Stimulated activated CD4-positive, alpha-beta T cell treated with anti-CD3 and anti-CD28 coated beads, Interleukin-15, amount 100 ng/mL, for 48 hours (primary cell): ENCODE measurements around the gene DDX5.
"Not testable (repeated sequence)": the region's sequence is repeated elsewhere in the genome, so short reads cannot be mapped to it uniquely, and the experiment has no call there.

Source experiments
- DNase-seq, 2 donors: peaks; one replicate each; pipeline ENCODE4 v3.0.0-alpha.2; 2020; ENCODE audit warnings: low read depth in 2 of 2

The DDX5 gene

GRCh38 chr17:64508683-64509082, 2.6 kb upstream of the DDX5 start:
- DNase-seq: no peak

GRCh38 chr17:64507413-64507782, 1.3 kb upstream of the DDX5 start:
- no peak for DNase-seq

DNA sequence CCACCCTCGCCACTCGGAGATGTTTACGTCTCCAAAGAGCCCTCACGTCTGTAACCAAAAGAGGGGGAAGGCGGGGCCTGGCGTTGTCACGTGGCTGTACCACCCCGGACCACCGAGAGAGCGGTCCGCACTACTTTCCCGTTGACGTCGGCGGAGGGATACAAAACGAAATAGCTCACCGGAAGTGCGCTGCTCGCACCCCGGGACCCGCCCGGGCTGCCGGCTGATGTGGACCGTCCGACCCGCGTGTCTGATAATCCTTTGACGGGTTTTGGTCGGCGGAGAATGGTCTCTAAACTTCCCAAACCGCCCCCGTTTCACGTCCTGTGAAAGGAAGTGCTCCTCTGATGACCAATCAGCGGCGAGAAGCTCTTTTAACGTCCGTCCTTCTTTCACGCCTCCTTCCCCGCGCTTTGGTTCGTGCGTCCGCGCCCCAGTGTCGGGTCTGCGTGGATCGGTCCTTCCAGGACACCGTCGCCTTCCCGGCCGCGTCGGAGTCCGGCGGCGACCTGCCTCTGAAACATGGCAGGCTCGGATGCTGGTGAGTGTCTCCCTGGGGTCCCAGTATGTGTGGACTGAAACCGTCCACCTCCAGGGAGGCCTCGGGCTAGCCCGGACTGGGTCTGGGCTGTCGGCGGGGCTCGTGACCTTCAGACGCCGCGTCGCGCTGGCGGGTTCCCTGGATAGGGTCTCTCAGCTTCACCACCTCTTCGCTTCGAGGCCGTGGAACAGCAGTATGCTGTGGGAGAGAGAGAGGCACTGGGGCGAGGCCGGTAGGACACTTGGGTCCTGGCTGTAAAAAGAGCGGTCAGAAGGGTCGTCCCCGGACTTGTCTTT, 705 bp upstream of the DDX5 start, which contains the start of gene CEP95:
Gene CEP95 (plus strand): TSS at position 402 of the 837 bp plus-strand sequence. CDS start 121 bp downstream, at position 523.
- DNase-seq: peak; percentile 91 to 94

GRCh38 chr17:64505340-64506200, 519 bp downstream of the DDX5 start:
- peak; percentile 72 to 78 for DNase-seq

DNA sequence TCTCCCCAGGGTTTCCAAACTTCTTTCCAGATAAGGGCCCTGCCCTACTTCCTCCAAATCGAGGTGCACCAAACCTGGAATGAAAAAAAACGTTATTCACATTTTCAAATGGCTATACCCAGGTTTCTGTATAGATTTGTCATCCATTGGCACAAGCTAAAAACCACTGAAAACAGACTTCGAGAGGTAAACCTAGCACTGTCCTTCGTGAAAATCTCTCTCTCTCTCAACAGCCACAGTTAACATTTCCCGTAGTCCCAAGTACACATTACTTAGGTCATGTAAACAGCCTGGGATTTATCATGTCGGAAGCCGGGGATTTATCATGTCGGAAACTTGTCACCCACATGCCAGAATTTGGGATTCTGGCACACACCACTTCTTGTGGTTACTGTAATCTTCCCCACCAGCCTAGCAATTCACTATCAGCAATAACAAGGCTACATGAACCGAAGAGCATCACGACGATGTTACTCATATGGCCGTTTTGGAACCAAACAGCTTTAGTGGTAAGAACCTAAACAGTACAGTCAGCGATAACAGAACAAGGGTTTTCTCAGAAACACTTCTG, 1.2 kb downstream of the DDX5 start:
- no peak for DNase-seq

DNA sequence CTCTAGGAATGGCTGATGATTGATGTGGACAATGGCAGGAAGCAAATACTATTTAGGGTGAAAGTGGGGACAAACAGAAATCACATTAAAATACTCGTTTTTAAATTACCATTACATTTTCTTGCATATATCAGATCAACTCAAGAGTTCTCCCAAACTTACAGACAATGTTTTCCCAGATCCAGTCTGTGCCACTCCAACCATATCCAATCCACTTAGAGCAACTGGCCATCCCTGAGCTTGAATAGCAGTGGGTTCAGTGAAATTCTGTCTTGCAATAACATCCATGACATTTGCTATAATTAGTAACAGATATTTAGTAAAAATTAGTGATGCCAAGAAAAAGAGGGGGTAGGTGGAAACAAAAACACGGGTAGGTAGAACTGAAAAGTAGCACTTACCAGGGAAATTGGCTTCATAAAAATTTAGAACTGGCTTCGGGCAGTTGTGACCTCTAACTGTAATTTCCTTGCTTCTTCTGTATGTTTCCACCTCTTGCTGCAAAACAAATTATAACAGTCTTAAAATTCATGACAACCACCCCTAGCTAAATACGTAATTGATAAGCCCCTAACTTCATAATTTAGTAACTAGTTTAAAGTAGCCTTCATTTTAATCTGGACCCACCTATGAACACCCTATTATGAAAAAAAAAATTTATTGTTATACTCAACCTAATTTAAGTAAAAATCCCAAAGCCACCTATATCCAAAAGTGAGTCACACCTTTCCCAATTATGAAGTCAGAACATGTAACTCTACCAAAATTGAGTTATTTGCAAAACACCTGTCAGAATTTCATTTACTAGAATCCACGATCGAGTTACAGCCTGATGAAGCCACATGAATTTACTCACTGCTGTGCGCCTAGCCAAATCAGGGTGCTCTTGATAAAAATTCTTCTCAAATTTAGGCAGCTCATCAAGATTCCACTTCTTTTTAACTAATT, 2.0 kb downstream of the DDX5 start:
- no peak for DNase-seq

DNA sequence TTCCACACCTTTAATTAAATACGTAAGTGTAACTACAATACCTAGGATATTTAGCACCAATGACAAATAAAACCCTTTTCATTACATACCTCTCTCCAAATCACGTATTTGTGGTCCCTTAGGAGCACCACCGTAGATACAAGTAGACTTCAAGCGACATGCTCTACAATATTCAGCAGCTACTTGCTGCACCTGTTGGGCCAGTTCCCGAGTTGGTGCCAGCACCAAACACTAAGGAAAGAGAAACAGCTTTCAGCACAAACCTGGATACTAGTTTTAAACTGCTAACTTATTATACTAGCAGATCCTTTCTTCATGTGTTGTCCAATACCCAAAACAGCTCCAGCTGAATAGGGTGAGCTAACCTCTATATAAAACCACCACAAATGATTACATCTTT, 2.7 kb downstream of the DDX5 start:
- no peak for DNase-seq

DNA sequence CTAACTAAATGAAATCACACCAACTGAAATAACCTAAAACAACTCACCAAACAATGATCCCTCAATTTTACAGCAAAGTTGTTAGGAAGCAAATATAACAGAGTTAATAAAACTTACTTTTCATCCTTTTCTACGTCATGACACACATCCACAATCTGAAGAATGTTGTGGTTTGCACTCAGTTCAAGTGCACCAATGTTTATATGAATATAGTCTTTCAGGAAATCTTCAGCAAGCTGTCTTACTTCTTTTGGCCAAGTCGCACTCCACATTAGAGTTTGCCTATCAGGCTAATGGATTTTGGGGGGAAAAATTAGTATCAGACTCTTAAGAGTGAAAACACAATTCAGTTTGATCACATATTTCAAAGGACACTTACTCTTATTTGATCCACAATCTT, 3.3 kb downstream of the DDX5 start:
- no peak for DNase-seq

GRCh38 chr17:64502021-64502420, 4.1 kb downstream of the DDX5 start:
- DNase-seq: no peak

DNA sequence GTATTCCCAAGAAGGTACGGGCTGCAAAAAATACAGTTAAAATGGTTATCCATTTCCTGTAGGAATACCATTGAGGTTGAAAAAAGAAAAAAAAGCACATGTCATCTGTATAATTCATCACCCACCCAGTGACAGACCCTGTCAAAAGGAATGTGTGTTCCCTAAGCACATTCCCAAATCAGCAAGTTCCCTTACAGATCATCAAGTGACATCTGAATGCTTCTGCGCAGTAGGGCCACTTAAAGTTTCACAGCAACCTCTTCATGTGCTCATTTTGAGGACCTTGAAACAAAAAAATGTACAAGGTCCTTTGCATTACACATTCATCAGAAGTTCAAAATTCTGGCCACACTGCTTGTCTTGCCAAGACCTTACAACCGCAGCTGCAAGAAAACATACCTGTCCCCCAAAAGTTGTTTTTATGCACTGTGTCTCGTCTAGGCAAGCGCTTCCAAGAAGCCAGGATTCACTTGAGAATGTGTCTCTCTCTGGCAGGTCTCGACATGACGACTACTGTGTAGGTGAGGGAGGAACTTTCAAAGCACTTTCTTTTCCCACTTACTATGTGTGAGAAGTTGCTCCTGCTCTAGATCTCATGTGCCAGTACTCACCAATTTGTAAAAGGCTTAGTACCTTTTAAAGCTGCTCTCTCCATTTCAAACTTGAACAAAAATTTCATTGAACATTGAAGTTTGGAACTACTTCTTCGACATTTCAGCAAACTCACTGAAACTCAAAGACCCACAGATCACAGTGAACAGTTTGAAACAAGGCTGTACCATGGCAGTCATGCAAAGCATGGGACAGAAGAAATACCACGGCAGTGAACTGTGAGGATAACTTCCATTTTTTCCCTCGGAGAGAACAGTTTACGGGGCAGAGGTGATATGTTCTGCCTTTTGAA, 5.0 kb downstream of the DDX5 start:
- DNase-seq: no peak

DNA sequence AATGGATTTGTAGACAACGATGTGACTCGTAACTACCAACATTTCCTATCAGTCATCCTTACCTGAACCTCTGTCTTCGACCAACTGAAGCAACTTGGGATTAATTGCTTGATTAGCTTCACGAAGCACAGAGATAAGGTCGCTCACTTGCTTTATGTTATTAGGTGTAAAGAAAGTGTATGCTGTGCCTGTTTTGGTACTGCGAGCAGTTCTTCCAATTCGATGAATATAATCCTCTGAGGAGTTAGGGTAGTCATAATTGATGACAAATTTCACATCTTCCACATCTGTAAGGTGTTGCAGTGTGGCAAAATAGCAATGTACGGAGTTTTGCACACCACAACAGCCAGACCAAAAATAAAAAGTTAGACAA, 5.6 kb downstream of the DDX5 start:
- DNase-seq: no peak

- DNase-seq: no peak
Measured at GRCh38 chr17:64499805-64500486, 6.1 kb downstream of the DDX5 start.

GRCh38 chr17:64498308-64499203, 7.5 kb downstream of the DDX5 start:
- DNase-seq: no peak

- DNase-seq: no peak
Measured at GRCh38 chr17:64497565-64498035, 8.5 kb downstream of the DDX5 start.

DNA sequence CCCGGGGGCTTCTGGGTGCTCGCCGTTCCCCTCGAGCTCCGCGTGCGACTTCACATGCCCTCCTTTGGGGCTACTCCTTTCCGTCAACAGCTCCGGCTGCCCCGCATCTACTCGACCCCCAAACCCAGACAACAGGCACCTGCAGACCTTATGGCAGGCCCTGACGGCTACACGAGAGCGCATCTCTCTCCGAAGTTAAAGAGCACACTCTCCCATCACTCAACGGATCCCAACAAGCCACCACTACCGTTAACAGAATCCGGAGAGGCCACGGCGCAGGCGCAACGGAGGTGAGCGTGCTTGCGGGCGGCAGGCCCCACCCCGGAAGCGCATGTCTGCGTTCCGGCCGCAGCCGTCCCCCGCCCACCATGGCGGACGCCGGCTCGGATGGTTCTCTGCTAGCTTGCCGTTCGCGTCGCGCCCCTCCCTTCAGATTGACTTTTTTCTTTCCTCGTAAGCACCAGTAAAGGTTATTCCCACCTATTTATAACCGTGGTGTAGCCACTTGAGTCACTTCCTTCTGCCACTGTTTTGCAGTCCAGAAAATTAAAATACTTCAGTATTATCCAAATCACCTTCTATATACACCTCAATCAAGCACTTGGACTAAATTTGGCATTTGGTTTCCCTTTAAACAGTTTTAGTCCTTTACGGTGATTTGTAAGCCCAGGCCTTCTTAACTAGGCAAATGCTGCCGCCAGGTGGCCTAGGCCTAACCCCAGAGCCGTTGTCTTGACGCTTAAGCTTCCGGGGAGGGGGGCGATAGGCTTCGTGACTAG, 9.1 kb downstream of the DDX5 start, which contains the start of gene POLG2:
Gene POLG2 (minus strand): TSS at position 269 of the 779 bp plus-strand sequence. CDS start 86 bp downstream, at position 183.
- DNase-seq: peak; percentile 90 to 92

GRCh38 chr17:64496348-64496785, 9.7 kb downstream of the DDX5 start:
- no peak for DNase-seq

- DNase-seq: not testable (repeated sequence)
Measured at GRCh38 chr17:64495300-64495699, 10.8 kb downstream of the DDX5 start.
